Keratinocyte (primary cell): ENCODE data around the gene AIP.

Experiments used
- CTCF ChIP-seq, 3 experiments: IDR thresholded peaks in 1 of 3; conservative IDR thresholded peaks in 1 of 3; optimal IDR thresholded peaks in 1 of 3; 2 replicates in 2 of 3; 3 replicates in 1 of 3; pipeline versions ENCODE3 to v1.5.1; 2011; ENCODE audit warnings: low read length in 3 of 3, mild to moderate bottlenecking in 3 of 3, moderate library complexity in 2 of 3, control low read depth in 1 of 3, inconsistent platforms in 1 of 3; ENCODE audit not compliant: insufficient read depth in 2 of 3; ENCODE audit errors: extremely low read depth in 1 of 3
- EZH2 ChIP-seq: IDR thresholded peaks from one replicate; pipeline ENCODE4 v1.6.1; 2012; ENCODE audit warnings: inconsistent platforms, mild to moderate bottlenecking, low read length, moderate library complexity

DNA sequence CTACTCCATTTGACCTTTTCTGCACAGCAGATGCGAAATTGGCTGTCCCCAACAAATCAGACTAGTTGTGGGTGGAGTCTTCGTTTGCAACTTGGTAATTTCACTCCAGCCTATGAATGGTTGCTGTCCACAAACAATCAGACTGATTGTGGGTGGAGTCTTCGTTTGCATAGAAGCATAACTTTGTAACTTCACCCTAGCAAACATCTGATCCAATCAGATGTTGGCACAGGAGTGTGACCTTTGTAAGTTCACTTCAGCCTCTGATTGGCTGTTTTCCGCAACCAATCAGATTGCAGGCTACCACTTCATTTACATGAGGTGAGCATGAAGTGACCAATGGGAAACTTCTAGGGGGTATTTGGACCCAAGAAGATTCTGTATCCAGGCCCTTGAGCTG is 56.7 kb downstream of the AIP start:
- no peak for TF ChIP-seq CTCF (optimal IDR thresholded peaks at IDR 0.05 in 1 of 3, IDR thresholded peaks at IDR 0.05 in 1 of 3, conservative IDR thresholded peaks at IDR 0.05 in 1 of 3; ENCODE audit: extremely low read depth in 1 of 3, insufficient read depth in 2 of 3, low read length in 3 of 3)
- TF ChIP-seq EZH2: no peak
